GM19372 (cell line): ENCODE results near the gene CALHM1.
"Not testable (repeated sequence)": the region's sequence is repeated elsewhere in the genome, so short reads cannot be mapped to it uniquely, and the experiment has no call there.

Experiments
- ATAC-seq: cut with Tn5 transposase; IDR thresholded peaks from one replicate; pipeline ENCODE4 v1.9.1; 2021; ENCODE audit warnings: mild to moderate bottlenecking, low read depth, moderate library complexity; ENCODE audit not compliant: unreplicated experiment

CALHM1 gene

DNA sequence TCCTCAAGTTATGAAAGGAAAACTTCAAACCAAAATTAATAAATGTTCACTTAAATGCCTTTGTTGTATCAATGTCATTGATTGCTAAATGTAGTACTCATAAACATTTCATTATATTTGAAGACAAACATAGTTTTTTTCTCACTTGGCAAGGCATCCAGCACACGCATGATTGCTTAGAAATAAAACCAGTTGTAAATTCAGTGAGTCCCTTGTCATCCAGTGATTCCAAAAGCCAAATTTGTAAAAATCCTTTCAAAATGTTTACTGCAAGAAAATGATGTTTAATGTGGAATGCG is 28.7 kb upstream of the CALHM1 start:
- ATAC-seq: no peak

DNA sequence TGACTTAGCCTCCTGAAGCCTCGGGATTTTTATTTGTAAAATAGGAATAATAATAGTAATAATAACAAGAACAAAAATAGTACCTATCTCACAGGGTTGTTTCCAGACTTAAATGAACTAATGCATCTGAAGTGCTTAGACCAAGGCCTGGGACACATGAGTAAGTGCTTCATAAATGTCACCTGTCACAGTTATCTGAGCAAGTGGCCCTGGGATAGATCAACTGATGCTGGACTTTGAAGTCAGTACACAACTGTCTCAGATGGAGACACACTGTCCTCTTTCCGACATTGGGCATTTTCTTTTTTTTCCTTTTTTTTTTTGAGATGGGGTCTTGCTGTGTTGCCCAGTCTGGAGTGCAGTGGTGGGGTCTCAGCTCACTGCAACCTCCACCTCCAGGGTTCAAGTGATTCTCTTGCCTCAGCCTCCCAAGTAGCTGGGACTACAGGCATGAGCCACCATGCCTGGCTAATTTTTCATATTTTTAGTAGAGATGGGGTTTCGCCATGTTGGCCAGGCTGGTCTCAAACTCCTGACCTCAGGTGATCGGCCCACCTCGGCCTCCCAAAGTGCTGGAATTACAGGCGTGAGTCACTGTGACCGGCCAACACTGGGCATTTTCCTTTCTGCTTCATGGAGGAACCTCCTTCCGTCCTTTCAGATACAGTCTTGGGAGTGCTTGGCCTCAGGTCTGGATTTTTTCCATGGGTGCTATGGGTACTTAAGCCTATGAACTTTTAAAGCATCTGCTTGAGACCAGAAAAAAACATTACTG is 28.1 kb upstream of the CALHM1 start:
- ATAC-seq: not testable (repeated sequence)

DNA sequence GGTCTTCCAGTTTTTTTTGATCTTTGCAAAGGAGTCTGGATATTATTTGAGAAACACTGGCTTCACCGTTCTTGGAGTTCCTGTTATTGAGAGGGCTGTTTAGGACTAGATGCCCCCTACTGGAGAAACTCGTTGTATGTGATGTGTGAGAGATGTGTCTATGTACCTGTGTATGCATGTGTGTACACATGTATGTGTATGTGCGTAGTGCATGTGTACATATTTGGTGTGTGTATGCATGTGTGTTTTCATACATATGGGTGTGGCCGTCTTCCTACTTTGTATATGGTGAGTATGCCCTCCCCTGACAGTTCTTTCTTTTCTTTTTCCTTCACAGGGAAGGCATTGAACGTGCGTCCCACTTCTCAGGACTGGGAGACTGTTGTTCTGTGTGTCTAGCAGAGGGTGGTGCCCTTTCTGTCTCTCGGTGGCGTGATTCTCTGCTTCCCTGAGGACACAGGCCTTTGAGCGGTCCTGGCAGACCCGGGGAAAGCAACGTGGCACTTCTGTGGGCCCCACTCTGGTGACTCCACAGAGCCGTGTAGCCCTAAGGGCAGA is 23.4 kb upstream of the CALHM1 start:
- no peak for ATAC-seq

- no peak for ATAC-seq
These were observed 21.8 kb upstream of the CALHM1 start for GRCh38 chr10:103480521-103480920.

GRCh38 chr10:103479135-103479534 is 20.4 kb upstream of the CALHM1 start, which contains the start of gene CALHM3:
Gene CALHM3 (minus strand): TSS chr10:103479240. CDS start chr10:103479032, 208 bp downstream.
- ATAC-seq: no peak

DNA sequence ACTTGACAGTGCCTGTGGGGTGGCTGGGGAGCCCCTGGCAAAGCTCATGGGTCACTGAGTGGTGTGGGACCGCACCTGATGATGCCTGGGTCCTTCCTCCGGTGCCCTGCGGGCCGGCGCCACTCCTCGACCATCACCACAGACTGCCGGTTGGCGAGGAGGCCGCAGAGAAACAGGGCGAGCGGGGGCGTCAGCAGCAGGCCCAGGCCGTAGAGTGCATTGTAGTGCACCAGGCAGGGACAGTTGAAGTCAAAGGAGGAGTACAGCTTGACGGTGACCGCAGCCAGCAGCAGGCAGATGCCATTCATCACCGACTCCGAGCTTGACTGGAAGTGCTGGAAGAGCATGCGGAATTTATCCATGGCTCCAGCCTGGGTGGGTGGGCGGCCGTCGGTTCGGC is 20.0 kb upstream of the CALHM1 start:
- ATAC-seq: no peak

- no peak for ATAC-seq
These were observed 17.5 kb upstream of the CALHM1 start for GRCh38 chr10:103476046-103476768.

DNA sequence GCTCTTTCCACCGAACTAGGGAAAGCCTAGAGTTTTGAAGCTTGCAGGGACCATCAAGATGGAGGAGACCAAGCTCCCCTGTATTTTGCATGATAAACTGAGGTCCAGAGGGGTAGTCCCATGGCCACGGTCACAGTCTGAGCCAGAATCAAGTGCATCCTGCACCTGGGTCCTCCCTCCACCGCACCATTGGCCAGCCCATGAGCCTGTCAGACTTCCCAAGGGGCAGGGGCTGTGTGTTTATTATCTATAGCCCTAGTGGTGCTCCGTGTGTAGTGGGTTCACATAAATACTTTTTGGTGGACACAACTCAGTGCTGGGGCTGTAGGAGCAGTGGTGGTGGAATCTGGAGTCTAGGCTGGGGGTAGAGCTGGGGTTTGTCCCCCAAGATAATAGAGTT is 16.7 kb upstream of the CALHM1 start:
- ATAC-seq: no peak

DNA sequence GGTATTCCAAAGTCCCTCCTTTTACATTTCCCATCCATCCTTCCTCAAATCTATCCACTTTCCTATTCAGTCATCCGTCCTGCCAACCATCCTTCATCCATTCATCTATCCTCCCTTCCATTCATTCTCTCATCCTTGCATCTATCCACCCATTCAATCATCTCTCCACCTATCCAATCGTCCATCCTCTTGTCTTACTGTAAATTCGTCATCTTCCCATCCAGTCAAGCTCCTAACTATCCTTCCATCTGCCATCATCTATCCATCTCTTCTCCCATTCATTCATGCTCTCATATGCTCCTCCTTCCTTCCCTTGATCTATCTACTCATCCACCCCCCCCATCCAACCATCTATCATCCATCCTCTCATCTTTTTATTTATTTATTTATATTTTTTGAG is 15.4 kb upstream of the CALHM1 start:
- no peak for ATAC-seq

DNA sequence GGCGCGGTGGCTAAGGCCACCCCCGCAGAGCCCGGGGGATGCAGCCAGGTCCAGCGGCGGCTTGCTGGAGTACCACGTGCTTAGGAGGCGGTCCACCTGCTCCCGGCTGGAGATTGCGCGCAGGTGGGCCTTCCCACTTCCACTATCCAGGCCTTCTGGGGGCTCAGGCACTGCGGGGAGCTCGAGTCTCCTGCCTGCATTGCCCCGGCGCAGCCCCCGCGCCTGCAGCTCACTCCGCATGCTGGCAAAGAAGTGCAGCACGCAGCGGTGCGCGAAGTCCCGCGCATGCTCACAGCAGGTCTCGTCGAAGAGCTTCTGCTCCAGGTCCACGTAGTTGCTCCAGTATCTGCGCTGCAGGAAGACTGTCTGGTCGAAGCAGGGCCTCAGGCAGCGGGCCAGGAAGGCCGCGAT is 14.6 kb upstream of the CALHM1 start:
- ATAC-seq: no peak

GRCh38 chr10:103472005-103472404 is 13.3 kb upstream of the CALHM1 start:
- no peak for ATAC-seq

DNA sequence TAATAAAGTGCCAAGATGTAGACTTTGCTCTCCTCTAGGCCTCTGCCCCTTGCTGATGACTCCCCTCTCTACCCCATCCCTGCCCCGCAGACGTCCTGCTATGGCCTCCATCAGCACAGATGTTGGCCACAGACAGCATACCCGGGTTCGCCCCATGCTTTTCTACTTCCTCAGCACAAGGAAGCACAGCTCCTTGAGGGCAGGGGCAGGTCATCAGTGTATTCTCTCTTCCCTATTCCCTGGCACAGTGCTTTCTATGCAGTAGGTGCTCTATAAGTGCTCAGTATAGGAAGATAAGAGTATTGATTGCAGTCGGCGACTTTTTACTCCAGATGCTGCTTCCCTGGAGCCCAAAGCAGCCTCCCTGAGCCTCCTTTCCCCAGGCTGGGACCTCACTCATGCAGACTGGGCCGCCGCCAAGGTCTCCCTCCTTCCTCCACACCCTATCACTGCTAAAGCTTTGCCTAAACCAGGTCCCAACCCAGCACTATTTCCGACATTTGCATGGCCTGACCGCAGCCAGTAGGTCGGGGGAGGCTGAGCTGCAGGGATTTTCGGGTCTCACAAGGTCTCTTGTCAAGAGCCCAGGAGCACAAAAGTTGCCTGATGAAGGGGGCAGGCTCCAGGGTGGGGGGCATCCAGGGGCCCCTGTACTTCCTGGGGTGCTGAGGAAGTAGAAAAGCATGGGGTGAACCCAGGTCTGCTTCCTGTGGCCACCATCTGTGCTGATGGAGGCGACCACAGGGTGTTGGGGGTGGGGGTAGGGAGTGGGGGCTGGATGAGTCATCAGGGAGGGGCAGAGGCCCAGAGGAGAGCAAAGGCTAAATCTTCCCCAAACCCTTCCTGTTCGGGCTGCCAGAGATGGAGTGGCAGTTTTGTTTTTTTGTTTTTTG is 12.3 kb upstream of the CALHM1 start:
- peak; percentile 65 for ATAC-seq

DNA sequence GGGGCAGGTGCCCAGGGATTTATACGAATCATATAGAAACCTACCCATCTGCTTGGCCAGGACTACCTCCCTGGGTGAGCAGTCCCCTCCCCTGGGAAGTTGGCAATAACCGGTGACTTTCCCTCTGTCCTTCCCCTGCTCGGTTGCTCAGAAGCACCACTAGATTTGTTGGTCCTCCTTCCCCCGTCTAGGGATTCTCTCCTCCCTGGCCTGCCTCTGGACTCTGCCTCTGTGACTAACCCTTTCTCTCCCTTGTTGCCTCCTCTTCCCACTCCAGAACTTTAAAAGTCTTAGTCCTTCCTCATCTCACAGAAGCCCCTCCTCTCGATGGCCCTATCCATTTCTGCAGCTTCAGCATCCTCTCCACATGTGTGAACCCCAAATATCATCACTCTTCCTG is 10.5 kb upstream of the CALHM1 start:
- no peak for ATAC-seq

- no peak for ATAC-seq
These were observed 8.7 kb upstream of the CALHM1 start for GRCh38 chr10:103467406-103467805.

- ATAC-seq: no peak
These were observed 8.0 kb upstream of the CALHM1 start for GRCh38 chr10:103466734-103467133.

- ATAC-seq: no peak
These were observed 6.9 kb upstream of the CALHM1 start for GRCh38 chr10:103465411-103466179.

DNA sequence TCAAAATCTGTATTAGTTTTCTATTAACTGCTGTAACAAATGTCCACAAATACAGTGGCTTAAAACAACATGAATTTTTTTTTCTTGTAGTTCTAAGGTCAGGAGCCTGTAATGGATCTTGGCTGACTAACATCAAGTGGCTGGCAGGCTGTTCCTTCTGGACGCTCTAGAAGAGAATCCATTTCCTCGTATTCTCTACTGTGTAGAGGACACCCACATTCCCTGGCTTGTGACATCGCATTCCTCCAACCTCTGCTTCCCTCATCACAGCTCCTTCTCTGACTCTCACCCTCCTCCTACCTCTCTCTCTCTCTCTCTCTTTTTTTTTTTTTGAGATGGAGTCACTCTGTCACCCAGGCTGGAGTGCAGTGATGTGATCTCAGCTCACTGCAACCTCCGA is 4.8 kb upstream of the CALHM1 start:
- ATAC-seq: no peak

- ATAC-seq: no peak
These were observed 915 bp upstream of the CALHM1 start for GRCh38 chr10:103459615-103460014.

GRCh38 chr10:103457896-103458583 is 660 bp downstream of the CALHM1 start:
- no peak for ATAC-seq
